Neural cell (in vitro differentiated cells): ENCODE measurements around the gene RGS17.

Experiments used
- RAD21 ChIP-seq: fragments of 450-650 bp; conservative IDR thresholded peaks from 2 replicates; pipeline ENCODE4 v1.6.1; 2014; ENCODE audit warnings: antibody characterized with exemption, mild to moderate bottlenecking, moderate library complexity
- TAF1 ChIP-seq: IDR thresholded peaks from 2 replicates; pipeline ENCODE4 v1.6.1; 2012; ENCODE audit warnings: low read depth
- TF ChIP-seq, protein P1 (sequence below): fragments of 450-650 bp; IDR thresholded peaks from 2 replicates; pipeline ENCODE4 v1.5.1; 2014; ENCODE audit warnings: antibody characterized with exemption, mild to moderate bottlenecking, moderate library complexity; ENCODE audit not compliant: poor library complexity, severe bottlenecking

DNA sequence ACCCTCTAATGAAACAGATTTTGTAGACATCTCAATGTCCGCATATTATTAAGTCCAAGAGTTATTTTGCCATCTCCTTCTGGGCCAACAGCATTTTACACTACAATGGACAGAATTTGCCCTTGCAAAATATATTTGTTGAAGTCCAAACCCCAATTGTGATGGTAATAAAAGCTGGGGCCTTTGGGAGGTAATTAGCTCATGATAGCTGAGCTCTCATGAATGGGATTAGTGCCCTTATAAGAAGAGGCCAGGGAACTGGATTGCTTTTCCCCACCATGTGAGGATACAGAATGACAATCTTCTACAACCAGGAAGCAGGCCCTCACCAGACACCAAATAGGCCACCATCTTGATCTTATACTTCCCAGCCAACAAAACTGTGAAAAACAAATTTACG, 83.7 kb downstream of the RGS17 start:
- TF ChIP-seq, protein P1, sequence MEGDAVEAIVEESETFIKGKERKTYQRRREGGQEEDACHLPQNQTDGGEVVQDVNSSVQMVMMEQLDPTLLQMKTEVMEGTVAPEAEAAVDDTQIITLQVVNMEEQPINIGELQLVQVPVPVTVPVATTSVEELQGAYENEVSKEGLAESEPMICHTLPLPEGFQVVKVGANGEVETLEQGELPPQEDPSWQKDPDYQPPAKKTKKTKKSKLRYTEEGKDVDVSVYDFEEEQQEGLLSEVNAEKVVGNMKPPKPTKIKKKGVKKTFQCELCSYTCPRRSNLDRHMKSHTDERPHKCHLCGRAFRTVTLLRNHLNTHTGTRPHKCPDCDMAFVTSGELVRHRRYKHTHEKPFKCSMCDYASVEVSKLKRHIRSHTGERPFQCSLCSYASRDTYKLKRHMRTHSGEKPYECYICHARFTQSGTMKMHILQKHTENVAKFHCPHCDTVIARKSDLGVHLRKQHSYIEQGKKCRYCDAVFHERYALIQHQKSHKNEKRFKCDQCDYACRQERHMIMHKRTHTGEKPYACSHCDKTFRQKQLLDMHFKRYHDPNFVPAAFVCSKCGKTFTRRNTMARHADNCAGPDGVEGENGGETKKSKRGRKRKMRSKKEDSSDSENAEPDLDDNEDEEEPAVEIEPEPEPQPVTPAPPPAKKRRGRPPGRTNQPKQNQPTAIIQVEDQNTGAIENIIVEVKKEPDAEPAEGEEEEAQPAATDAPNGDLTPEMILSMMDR, result no peak
- no peak for TF ChIP-seq RAD21
- no peak for TF ChIP-seq TAF1
